HEK293 (cell line): ENCODE data around the gene PLEKHG3.

Source experiments
- CTCF ChIA-PET: fragments of 350-600 bp; formaldehyde crosslinking; extraction: SDS; loops from one replicate; lab custom pipeline; 2021; ENCODE audit warnings: antibody characterized with exemption; lab: Yijun Ruan, JAX
- POLR2A ChIA-PET: fragments of 300-600 bp; formaldehyde crosslinking; extraction: SDS; loops from one replicate; lab custom pipeline; 2020; ENCODE audit warnings: antibody characterized with exemption, inconsistent platforms; lab: Yijun Ruan, JAX
- H3K27ac ChIP-seq: fragments of 200-500 bp; sonication (Bioruptor generic); 2 replicates; pipeline ENCODE4 v1.5.1; 2014; ENCODE audit warnings: low read depth, low read length, control low read depth, inconsistent platforms; ENCODE audit errors: extremely low read depth
- H3K36me3 ChIP-seq, 2 experiments: fragments of 200-500 bp in 1 of 2; sonication (Bioruptor generic) in 1 of 2; 1 replicate in 1 of 2; 2 replicates in 1 of 2; pipeline ENCODE4 v1.5.1; 2014 to 2017; ENCODE audit warnings: inconsistent platforms in 2 of 2, low read length in 2 of 2; ENCODE audit not compliant: control insufficient read depth in 2 of 2, insufficient read depth in 1 of 2
- H3K4me1 ChIP-seq: fragments of 200-500 bp; sonication (Bioruptor generic); 2 replicates; pipeline ENCODE4 v1.5.1; 2014; ENCODE audit warnings: mild to moderate bottlenecking, low read length, inconsistent platforms; ENCODE audit not compliant: control insufficient read depth, insufficient read depth
- H3K4me3 ChIP-seq: 2 replicates; pipeline ENCODE4 v1.5.1; 2011; ENCODE audit warnings: low read depth, mild to moderate bottlenecking, control low read depth, low read length, moderate library complexity
- H3K9me3 ChIP-seq: fragments of 200-500 bp; sonication (Bioruptor generic); 2 replicates; pipeline ENCODE4 v1.5.1; 2014; ENCODE audit warnings: low read depth, low read length, inconsistent platforms; ENCODE audit not compliant: control insufficient read depth, insufficient read depth
- GLIS1 ChIP-seq: fragments of 450-650 bp; formaldehyde crosslinking; IDR thresholded peaks from 2 replicates; pipeline ENCODE4 v1.5.1; 2016; ENCODE audit warnings: missing biosample characterization, missing genetic modification characterization
- OVOL3 ChIP-seq: fragments of 450-650 bp; formaldehyde crosslinking; IDR thresholded peaks from 2 replicates; pipeline ENCODE4 v1.5.1; 2016; ENCODE audit warnings: missing biosample characterization, missing genetic modification characterization
- REPIN1 ChIP-seq: fragments of 450-650 bp; formaldehyde crosslinking; IDR thresholded peaks from 2 replicates; pipeline ENCODE4 v1.5.1; 2017; ENCODE audit warnings: missing biosample characterization, missing genetic modification characterization, low read depth
- ZEB2 ChIP-seq: fragments of 450-650 bp; formaldehyde crosslinking; IDR thresholded peaks from 2 replicates; pipeline ENCODE4 v1.5.1; 2016; ENCODE audit warnings: missing biosample characterization, missing genetic modification characterization
- ZIC2 ChIP-seq: fragments of 450-650 bp; formaldehyde crosslinking; IDR thresholded peaks from 2 replicates; pipeline ENCODE4 v1.5.1; 2016; ENCODE audit warnings: missing biosample characterization, missing genetic modification characterization
- ZNF138 ChIP-seq: fragments of 450-650 bp; formaldehyde crosslinking; IDR thresholded peaks from 2 replicates; pipeline ENCODE4 v1.5.1; 2016; ENCODE audit warnings: missing biosample characterization, missing genetic modification characterization, borderline replicate concordance
- ZNF157 ChIP-seq: fragments of 450-650 bp; formaldehyde crosslinking; IDR thresholded peaks from 2 replicates; pipeline ENCODE4 v1.5.1; 2016; ENCODE audit warnings: missing biosample characterization, missing genetic modification characterization
- ZNF16 ChIP-seq: fragments of 450-650 bp; formaldehyde crosslinking; IDR thresholded peaks from 2 replicates; pipeline ENCODE4 v1.5.1; 2016; ENCODE audit warnings: low read depth, missing biosample characterization, missing genetic modification characterization
- ZNF214 ChIP-seq: fragments of 450-650 bp; formaldehyde crosslinking; IDR thresholded peaks from 2 replicates; pipeline ENCODE4 v1.5.1; 2017; ENCODE audit warnings: missing biosample characterization, mild to moderate bottlenecking, missing genetic modification characterization, borderline replicate concordance
- ZNF24 ChIP-seq: fragments of 450-650 bp; formaldehyde crosslinking; IDR thresholded peaks from 2 replicates; pipeline ENCODE4 v1.5.1; 2016; ENCODE audit warnings: missing biosample characterization, missing genetic modification characterization
- ZNF292 ChIP-seq: fragments of 450-650 bp; formaldehyde crosslinking; IDR thresholded peaks from 2 replicates; pipeline ENCODE4 v1.5.1; 2016; ENCODE audit warnings: low read depth, missing biosample characterization, missing genetic modification characterization, borderline replicate concordance
- ZNF366 ChIP-seq: fragments of 450-650 bp; formaldehyde crosslinking; conservative IDR thresholded peaks from 2 replicates; pipeline ENCODE4 v1.5.1; 2016; ENCODE audit warnings: missing biosample characterization, missing genetic modification characterization
- ZNF416 ChIP-seq: fragments of 450-650 bp; formaldehyde crosslinking; IDR thresholded peaks from 2 replicates; pipeline ENCODE4 v1.5.1; 2016; ENCODE audit warnings: missing biosample characterization, missing genetic modification characterization
- ZNF544 ChIP-seq: fragments of 450-650 bp; formaldehyde crosslinking; IDR thresholded peaks from 2 replicates; pipeline ENCODE4 v1.5.0; 2017; ENCODE audit warnings: missing biosample characterization, missing genetic modification characterization
- ZNF555 ChIP-seq: fragments of 450-650 bp; formaldehyde crosslinking; conservative IDR thresholded peaks from 2 replicates; pipeline ENCODE4 v1.5.1; 2017; ENCODE audit warnings: missing biosample characterization, mild to moderate bottlenecking, missing genetic modification characterization, inconsistent platforms
- ZNF560 ChIP-seq: fragments of 450-650 bp; formaldehyde crosslinking; IDR thresholded peaks from 2 replicates; pipeline ENCODE4 v1.5.1; 2017; ENCODE audit warnings: missing biosample characterization, missing genetic modification characterization, borderline replicate concordance
- ZNF624 ChIP-seq: fragments of 450-650 bp; formaldehyde crosslinking; IDR thresholded peaks from 2 replicates; pipeline ENCODE4 v1.5.1; 2017; ENCODE audit warnings: missing biosample characterization, missing genetic modification characterization
- ZNF777 ChIP-seq: fragments of 450-650 bp; formaldehyde crosslinking; IDR thresholded peaks from 2 replicates; pipeline ENCODE4 v1.5.1; 2017; ENCODE audit warnings: missing biosample characterization, missing genetic modification characterization, borderline replicate concordance
- TF ChIP-seq, protein P1 (sequence below): fragments of 450-650 bp; IDR thresholded peaks from 2 replicates; pipeline ENCODE4 v1.5.1; 2018; ENCODE audit warnings: missing biosample characterization, mild to moderate bottlenecking, missing genetic modification characterization
- TF ChIP-seq, protein P2 (sequence below): fragments of 450-650 bp; formaldehyde crosslinking; IDR thresholded peaks from 2 replicates; pipeline ENCODE4 v1.5.1; 2016; ENCODE audit warnings: missing biosample characterization, missing genetic modification characterization, low read depth
- TF ChIP-seq, protein P3 (sequence below): fragments of 450-650 bp; formaldehyde crosslinking; IDR thresholded peaks from 2 replicates; pipeline ENCODE4 v1.5.1; 2016; ENCODE audit warnings: missing biosample characterization, missing genetic modification characterization

PLEKHG3 gene

DNA sequence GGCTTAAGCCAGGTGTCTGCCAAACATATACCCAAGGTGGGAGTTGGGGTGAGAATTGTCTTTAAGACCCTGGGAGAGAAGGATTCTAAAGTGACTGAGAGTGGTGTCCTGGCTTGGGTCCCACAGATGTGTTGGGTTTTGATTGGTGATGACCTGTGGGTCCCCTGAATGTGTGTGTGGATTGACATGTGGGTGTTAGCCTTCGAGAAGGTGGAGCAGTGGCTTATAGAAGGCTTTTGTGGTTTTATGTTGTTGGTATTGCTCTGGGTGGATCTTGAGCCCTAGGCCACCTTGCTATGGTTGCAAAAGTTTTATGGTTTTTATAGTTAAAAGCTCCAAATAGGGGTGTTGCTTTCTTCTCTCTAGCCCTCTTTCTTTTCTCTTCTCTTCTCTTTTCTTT lies 29.7 kb downstream of the PLEKHG3 start:
- Histone ChIP-seq H3K4me3 (no peak overlapping the region), H3K36me3 (peaks cover 11 to 81% of the 10 kb centered on the region in 2 experiments), H3K4me1 (no peaks in the 10 kb centered on the region), H3K27ac (0 out of 2 replicates have a peak overlapping the region, but pooled peaks have one; percentile 9), H3K9me3 (no peaks in the 10 kb centered on the region)
- TF ChIP-seq ZNF416 (tag by site-specific recombination) (no peak), ZNF24 (tag by site-specific recombination) (no peak), ZNF777 (no peak), ZNF138 (tag by site-specific recombination) (no peak), ZNF624 (no peak), REPIN1 (tag by site-specific recombination) (no peak), ZNF16 (tag by site-specific recombination) (no peak), ZNF366 (tag by site-specific recombination) (no peak), ZNF544 (tag by site-specific recombination) (no peak), ZEB2 (tag by site-specific recombination) (no peak)
- TF ChIP-seq, protein P1, sequence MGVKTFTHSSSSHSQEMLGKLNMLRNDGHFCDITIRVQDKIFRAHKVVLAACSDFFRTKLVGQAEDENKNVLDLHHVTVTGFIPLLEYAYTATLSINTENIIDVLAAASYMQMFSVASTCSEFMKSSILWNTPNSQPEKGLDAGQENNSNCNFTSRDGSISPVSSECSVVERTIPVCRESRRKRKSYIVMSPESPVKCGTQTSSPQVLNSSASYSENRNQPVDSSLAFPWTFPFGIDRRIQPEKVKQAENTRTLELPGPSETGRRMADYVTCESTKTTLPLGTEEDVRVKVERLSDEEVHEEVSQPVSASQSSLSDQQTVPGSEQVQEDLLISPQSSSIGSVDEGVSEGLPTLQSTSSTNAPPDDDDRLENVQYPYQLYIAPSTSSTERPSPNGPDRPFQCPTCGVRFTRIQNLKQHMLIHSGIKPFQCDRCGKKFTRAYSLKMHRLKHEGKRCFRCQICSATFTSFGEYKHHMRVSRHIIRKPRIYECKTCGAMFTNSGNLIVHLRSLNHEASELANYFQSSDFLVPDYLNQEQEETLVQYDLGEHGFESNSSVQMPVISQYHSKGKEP = no peak
- TF ChIP-seq, protein P2, sequence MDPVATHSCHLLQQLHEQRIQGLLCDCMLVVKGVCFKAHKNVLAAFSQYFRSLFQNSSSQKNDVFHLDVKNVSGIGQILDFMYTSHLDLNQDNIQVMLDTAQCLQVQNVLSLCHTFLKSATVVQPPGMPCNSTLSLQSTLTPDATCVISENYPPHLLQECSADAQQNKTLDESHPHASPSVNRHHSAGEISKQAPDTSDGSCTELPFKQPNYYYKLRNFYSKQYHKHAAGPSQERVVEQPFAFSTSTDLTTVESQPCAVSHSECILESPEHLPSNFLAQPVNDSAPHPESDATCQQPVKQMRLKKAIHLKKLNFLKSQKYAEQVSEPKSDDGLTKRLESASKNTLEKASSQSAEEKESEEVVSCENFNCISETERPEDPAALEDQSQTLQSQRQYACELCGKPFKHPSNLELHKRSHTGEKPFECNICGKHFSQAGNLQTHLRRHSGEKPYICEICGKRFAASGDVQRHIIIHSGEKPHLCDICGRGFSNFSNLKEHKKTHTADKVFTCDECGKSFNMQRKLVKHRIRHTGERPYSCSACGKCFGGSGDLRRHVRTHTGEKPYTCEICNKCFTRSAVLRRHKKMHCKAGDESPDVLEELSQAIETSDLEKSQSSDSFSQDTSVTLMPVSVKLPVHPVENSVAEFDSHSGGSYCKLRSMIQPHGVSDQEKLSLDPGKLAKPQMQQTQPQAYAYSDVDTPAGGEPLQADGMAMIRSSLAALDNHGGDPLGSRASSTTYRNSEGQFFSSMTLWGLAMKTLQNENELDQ = no peak
- ChIA-PET CTCF (no interaction called here), POLR2A (no interaction called here)

DNA sequence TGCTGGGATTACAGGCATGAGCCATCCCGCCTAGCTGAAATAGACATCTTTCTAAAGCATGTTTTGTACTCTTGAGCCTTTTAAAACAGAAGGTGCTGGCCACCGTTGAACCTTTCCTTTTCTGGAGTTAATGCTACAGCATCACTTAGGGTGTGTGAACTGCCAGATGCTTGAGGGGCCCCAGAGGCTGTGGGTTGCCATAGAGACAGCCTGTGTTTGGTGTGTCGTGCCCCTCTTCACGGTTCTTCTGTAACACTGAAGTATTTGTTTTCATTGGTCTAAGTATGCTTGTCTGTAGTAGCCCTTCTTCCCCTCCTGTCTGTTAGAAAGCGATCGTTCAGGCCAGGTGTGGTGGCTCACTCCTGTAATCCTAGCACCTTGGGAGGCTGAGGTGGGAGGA lies 30.8 kb downstream of the PLEKHG3 start:
- H3K9me3 ChIP-seq = no peaks in the 10 kb centered on the region
- ChIA-PET POLR2A (interaction anchor here (0.8 kb wide), 1 partner anchor 13 kb away, joined by 3 read pairs; no protein-coding TSS in a partner anchor), CTCF (interaction anchor here (0.6 to 0.9 kb wide), 2 partner anchors 64 to 288 kb away, joined by 3 read pairs; no protein-coding TSS in a partner anchor)
- no peak overlapping the region for H3K4me3 ChIP-seq
- H3K27ac ChIP-seq = no peak overlapping the region
- no peak for TF ChIP-seq ZNF292 (tag by site-specific recombination)
- H3K4me1 ChIP-seq = no peaks in the 10 kb centered on the region
- H3K36me3 ChIP-seq = peaks cover 11 to 81% of the 10 kb centered on the region in 2 experiments

DNA sequence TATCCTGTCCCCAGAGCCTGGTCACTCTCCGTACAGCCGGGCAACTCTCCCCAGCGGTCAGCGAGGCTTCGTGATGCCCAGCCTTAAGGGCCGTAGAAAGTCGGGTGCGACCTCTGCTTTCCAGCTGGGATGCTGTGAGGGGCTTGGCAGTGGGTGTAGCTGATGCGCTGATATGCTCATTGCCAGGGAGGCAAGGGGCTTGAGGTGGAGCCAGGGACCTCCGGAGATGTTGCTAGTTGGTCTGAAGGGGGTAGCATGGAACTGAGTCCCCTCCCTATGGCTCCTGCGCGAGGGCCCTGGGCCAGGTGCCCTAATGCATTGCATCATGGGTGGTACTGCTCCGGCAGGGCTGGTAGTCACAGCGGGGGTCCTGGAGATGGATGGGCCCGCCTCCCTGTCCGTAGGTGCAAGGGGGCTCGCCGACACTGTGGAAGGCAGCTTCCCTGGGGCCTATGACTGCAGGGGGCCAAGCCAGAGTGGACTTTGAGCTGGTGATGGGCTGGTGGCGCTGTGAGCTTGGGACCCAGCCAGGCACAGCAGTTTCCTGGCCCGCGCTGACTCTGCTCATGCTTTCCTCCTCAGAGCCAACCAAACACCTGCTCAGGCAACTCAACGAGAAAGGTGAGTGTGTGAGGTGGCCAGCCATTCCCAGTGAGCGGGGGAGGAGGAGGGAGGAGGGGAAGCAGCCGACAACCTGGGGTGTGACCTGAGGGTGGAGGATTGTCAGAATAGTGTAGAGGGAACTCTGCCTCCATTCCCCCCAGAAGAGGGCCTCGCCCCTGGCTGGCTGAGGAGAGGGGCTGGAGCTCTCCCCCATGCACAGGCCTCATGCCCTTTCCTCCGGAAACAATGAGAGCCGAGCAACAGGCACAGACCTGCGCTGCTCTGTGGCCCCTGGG lies 32.3 kb downstream of the PLEKHG3 start:
- POLR2A ChIA-PET = no interaction called here
- no peak overlapping the region for H3K27ac ChIP-seq
- CTCF ChIA-PET = interaction anchor here (0.7 to 1.0 kb wide), 3 partner anchors 26 to 32 kb away, joined by 3 read pairs; no protein-coding TSS in a partner anchor

More for the DNA sequence above, 32.3 kb downstream of the PLEKHG3 start:
- no peaks in the 10 kb centered on the region for H3K4me1 ChIP-seq
- no peaks in the 10 kb centered on the region for H3K9me3 ChIP-seq
- H3K4me3 ChIP-seq = no peak overlapping the region
- H3K36me3 ChIP-seq = peaks cover 11 to 81% of the 10 kb centered on the region in 2 experiments
- TF ChIP-seq ZNF555 (no peak), GLIS1 (tag by site-specific recombination) (peak; percentile 21; the same call in 1 of the 2 replicates), ZIC2 (tag by site-specific recombination) (peak; percentile 86), ZNF214 (tag by site-specific recombination) (no peak), ZNF157 (no peak), ZNF560 (tag by site-specific recombination) (no peak), OVOL3 (tag by site-specific recombination) (no peak), ZNF292 (tag by site-specific recombination) (no peak)
- TF ChIP-seq, protein P3, sequence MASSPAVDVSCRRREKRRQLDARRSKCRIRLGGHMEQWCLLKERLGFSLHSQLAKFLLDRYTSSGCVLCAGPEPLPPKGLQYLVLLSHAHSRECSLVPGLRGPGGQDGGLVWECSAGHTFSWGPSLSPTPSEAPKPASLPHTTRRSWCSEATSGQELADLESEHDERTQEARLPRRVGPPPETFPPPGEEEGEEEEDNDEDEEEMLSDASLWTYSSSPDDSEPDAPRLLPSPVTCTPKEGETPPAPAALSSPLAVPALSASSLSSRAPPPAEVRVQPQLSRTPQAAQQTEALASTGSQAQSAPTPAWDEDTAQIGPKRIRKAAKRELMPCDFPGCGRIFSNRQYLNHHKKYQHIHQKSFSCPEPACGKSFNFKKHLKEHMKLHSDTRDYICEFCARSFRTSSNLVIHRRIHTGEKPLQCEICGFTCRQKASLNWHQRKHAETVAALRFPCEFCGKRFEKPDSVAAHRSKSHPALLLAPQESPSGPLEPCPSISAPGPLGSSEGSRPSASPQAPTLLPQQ (tag by site-specific recombination) = no peak
